CD14-positive monocyte (primary cell): ENCODE measurements around the gene CNTN4. TPM values are rescaled to one million over a fixed set of nuclear protein-coding genes. Genes with fewer than 3 reads are reported as not detected.

Source experiments
- DNase-seq, 3 donors: peaks; one replicate each; pipeline ENCODE4 v3.0.0-alpha.2; 2011 to 2022
- H2AFZ ChIP-seq: 2 replicates; pipeline ENCODE4 v1.6.0; 2012; ENCODE audit warnings: mild to moderate bottlenecking, low read depth, low read length, inconsistent platforms; ENCODE audit not compliant: insufficient read depth, poor library complexity, severe bottlenecking
- H3K27ac ChIP-seq, 2 donors: 1 replicate in 1 of 2; 2 replicates in 1 of 2; pipeline ENCODE4 v1.5.1; 2012 to 2013; ENCODE audit warnings: low read length in 2 of 2, control low read depth in 1 of 2, inconsistent platforms in 1 of 2, low read depth in 1 of 2, mild to moderate bottlenecking in 1 of 2
- H3K27me3 ChIP-seq, 2 donors: one replicate each; pipeline versions ENCODE4 v1.6.0 to v1.6.1; 2011 to 2013; ENCODE audit warnings: low read length in 2 of 2; ENCODE audit not compliant: control insufficient read depth in 2 of 2, insufficient read depth in 2 of 2
- H3K36me3 ChIP-seq, 2 donors: replicated peaks in 1 of 2; 1 replicate in 1 of 2; 2 replicates in 1 of 2; pipeline versions ENCODE4 v1.5.1 to v1.6.1; 2012 to 2013; ENCODE audit warnings: low read length in 2 of 2, control low read depth in 1 of 2, inconsistent platforms in 1 of 2, mild to moderate bottlenecking in 1 of 2; ENCODE audit not compliant: insufficient read depth in 2 of 2, control insufficient read depth in 1 of 2
- H3K4me1 ChIP-seq, 2 donors: 1 replicate in 1 of 2; 2 replicates in 1 of 2; pipeline versions ENCODE4 v1.5.1 to v1.6.1; 2012 to 2013; ENCODE audit warnings: low read length in 2 of 2, control low read depth in 1 of 2, inconsistent platforms in 1 of 2, mild to moderate bottlenecking in 1 of 2, moderate library complexity in 1 of 2; ENCODE audit not compliant: insufficient read depth in 2 of 2, control insufficient read depth in 1 of 2
- H3K4me2 ChIP-seq: replicated peaks from 2 replicates; pipeline ENCODE3; 2012; ENCODE audit warnings: low read length, moderate library complexity, mild to moderate bottlenecking; ENCODE audit not compliant: poor library complexity, severe bottlenecking; ENCODE audit errors: extremely low read depth
- H3K4me3 ChIP-seq, 3 experiments: fragments of 200-600 bp in 1 of 3; sonication (generic) in 1 of 3; replicated peaks in 1 of 3; 1 replicate in 2 of 3; 2 replicates in 1 of 3; pipeline ENCODE4 v1.5.1; 2011 to 2013; ENCODE audit warnings: low read length in 3 of 3, mild to moderate bottlenecking in 3 of 3, control low read depth in 2 of 3, low read depth in 2 of 3, inconsistent platforms in 1 of 3, moderate library complexity in 1 of 3
- H3K79me2 ChIP-seq: 2 replicates; pipeline ENCODE4 v1.6.0; 2012; ENCODE audit warnings: mild to moderate bottlenecking, control low read depth, inconsistent platforms, low read length, moderate library complexity; ENCODE audit not compliant: insufficient read depth
- H3K9ac ChIP-seq: 2 replicates; pipeline ENCODE4 v1.6.0; 2017; ENCODE audit warnings: low read length, mild to moderate bottlenecking; ENCODE audit not compliant: insufficient read depth, poor library complexity, severe bottlenecking
- H3K9me3 ChIP-seq, 2 donors: replicated peaks in 1 of 2; 1 replicate in 1 of 2; 2 replicates in 1 of 2; pipeline versions ENCODE4 v1.5.1 to v1.6.1; 2012 to 2013; ENCODE audit warnings: low read length in 2 of 2, control low read depth in 1 of 2; ENCODE audit not compliant: control insufficient read depth in 1 of 2, insufficient read depth in 1 of 2
- H4K20me1 ChIP-seq: 2 replicates; pipeline ENCODE4 v1.6.0; 2012; ENCODE audit warnings: mild to moderate bottlenecking, low read length, control low read depth, moderate library complexity; ENCODE audit not compliant: insufficient read depth
- H3K27ac Mint-ChIP-seq, 7 donors: one replicate each; pipeline ENCODE4 v1.8.0; 2020; ENCODE audit warnings: mild to moderate bottlenecking in 7 of 7, mixed read lengths in 7 of 7, moderate library complexity in 6 of 7, inconsistent platforms in 2 of 7
- H3K27me3 Mint-ChIP-seq, 3 donors: one replicate each; pipeline ENCODE4 v1.8.0; 2021 to 2022; ENCODE audit warnings: low read depth in 3 of 3, mild to moderate bottlenecking in 3 of 3, mixed read lengths in 3 of 3, moderate library complexity in 3 of 3, inconsistent platforms in 1 of 3
- H3K36me3 Mint-ChIP-seq, 2 donors: one replicate each; pipeline ENCODE4 v1.8.0; 2020; ENCODE audit warnings: mixed read lengths in 2 of 2, inconsistent platforms in 1 of 2, mild to moderate bottlenecking in 1 of 2
- H3K4me1 Mint-ChIP-seq: one replicate; pipeline ENCODE4 v1.8.0; 2020; ENCODE audit warnings: mild to moderate bottlenecking, mixed read lengths
- H3K4me3 Mint-ChIP-seq, 2 donors: one replicate each; pipeline ENCODE4 v1.8.0; 2020; ENCODE audit warnings: mild to moderate bottlenecking in 2 of 2, mixed read lengths in 2 of 2, moderate library complexity in 1 of 2
- H3K9me3 Mint-ChIP-seq, 7 donors: one replicate each; pipeline ENCODE4 v1.8.0; 2020 to 2022; ENCODE audit warnings: mixed read lengths in 7 of 7, mild to moderate bottlenecking in 6 of 7, moderate library complexity in 6 of 7, inconsistent platforms in 2 of 7
- WGBS: methylation state at CpG from one replicate; pipeline ENCODE4 v1.1.5; 2013; ENCODE audit warnings: missing lambda C conversion rate; ENCODE audit not compliant: insufficient coverage; 5-methylcytosine and 5-hydroxymethylcytosine counted together
- intact Hi-C, 2 donors: fragments of 100-400 bp; cut with micrococcal nuclease; formaldehyde crosslinking; loops; one replicate each; pipeline versions ENCODE4 v1.15.0 to v1.15.1; 2023
- polyA plus RNA-seq, 3 donors: library from polyadenylated mRNA; depleted of rRNA in 1 of 3; unstranded in 2 of 3; stranded (reverse) in 1 of 3; fragments of 300-500 nt in 2 of 3; fragments of >200 nt in 1 of 3; fragmentation: Illumina TruSeq in 2 of 3; gene quantifications; 1 replicate in 2 of 3; 2 replicates in 1 of 3; pipeline ENCODE4 v1.2.3, GENCODE V29; 2012 to 2021
- TF ChIP-seq, protein P1 (sequence below): fragments of 200-600 bp; IDR thresholded peaks from one replicate; pipeline ENCODE4 v1.8.0; 2022; ENCODE audit warnings: antibody characterized with exemption, mild to moderate bottlenecking

Gene CNTN4
- polyA plus RNA-seq, 3 donors: not detected

DNA sequence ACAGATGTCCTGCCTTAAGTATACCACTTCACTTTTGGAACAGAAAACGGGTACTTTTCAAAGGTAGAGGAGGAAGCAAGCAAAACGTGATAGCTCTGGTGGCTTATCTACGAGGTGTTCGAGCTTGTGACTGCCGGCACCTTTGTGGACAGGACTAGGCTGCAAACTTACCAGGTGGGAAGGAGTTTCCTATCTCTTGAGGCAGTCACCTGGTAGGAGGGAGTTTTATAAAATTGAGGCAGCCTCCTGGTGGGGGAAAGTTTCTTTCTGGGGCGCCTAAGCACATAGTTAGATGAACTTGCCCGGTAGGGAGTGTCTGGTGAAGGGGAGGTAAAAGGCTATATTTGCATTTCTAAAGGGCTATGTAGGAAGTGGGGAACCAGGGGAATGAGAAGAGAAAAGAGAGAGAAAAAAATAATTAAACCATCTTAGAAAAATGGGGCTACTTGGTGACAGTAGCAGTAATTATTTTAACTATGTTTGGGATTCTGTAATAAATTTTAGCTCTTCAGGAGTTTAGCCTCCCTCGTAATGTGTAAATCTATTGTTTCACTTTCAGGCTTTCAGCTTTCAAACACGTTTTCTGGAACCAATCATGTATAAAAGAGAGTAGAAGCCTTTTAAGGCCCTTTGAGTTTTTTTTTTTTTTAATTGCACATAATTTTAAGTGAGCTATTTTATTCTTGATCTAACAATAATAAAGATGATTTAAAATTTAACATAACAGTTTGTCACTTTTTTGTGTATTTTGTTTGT, 880.5 kb downstream of the CNTN4 start:
- no peak for DNase-seq
- Histone ChIP-seq H3K27me3 (no peaks in the 10 kb centered on the region), H3K4me2 (no peak overlapping the region), H3K4me1 (no peaks in the 10 kb centered on the region), H4K20me1 (no peaks in the 10 kb centered on the region), H3K9ac (no peak overlapping the region), H3K36me3 (no peaks in the 10 kb centered on the region), H3K9me3 (no peaks in the 10 kb centered on the region), H3K27ac (no peak overlapping the region), H3K79me2 (no peaks in the 10 kb centered on the region), H3K4me3 (no peak overlapping the region), H2AFZ (no peak overlapping the region)
- Mint-ChIP-seq H3K4me1 (no peaks in the 10 kb centered on the region), H3K9me3 (peaks cover 0 to 12% (median 3%) of the 10 kb centered on the region in 7 donors), H3K27ac (no peak overlapping the region), H3K27me3 (peaks cover 0 to 2% (median 1%) of the 10 kb centered on the region in 3 donors), H3K36me3 (no peaks in the 10 kb centered on the region), H3K4me3 (no peak overlapping the region)
- TF ChIP-seq, protein P1, sequence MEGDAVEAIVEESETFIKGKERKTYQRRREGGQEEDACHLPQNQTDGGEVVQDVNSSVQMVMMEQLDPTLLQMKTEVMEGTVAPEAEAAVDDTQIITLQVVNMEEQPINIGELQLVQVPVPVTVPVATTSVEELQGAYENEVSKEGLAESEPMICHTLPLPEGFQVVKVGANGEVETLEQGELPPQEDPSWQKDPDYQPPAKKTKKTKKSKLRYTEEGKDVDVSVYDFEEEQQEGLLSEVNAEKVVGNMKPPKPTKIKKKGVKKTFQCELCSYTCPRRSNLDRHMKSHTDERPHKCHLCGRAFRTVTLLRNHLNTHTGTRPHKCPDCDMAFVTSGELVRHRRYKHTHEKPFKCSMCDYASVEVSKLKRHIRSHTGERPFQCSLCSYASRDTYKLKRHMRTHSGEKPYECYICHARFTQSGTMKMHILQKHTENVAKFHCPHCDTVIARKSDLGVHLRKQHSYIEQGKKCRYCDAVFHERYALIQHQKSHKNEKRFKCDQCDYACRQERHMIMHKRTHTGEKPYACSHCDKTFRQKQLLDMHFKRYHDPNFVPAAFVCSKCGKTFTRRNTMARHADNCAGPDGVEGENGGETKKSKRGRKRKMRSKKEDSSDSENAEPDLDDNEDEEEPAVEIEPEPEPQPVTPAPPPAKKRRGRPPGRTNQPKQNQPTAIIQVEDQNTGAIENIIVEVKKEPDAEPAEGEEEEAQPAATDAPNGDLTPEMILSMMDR: no peak
- intact Hi-C loops: no loop called here
- 94% methylated on average over 6 of the region's 9 CpGs for WGBS

DNA sequence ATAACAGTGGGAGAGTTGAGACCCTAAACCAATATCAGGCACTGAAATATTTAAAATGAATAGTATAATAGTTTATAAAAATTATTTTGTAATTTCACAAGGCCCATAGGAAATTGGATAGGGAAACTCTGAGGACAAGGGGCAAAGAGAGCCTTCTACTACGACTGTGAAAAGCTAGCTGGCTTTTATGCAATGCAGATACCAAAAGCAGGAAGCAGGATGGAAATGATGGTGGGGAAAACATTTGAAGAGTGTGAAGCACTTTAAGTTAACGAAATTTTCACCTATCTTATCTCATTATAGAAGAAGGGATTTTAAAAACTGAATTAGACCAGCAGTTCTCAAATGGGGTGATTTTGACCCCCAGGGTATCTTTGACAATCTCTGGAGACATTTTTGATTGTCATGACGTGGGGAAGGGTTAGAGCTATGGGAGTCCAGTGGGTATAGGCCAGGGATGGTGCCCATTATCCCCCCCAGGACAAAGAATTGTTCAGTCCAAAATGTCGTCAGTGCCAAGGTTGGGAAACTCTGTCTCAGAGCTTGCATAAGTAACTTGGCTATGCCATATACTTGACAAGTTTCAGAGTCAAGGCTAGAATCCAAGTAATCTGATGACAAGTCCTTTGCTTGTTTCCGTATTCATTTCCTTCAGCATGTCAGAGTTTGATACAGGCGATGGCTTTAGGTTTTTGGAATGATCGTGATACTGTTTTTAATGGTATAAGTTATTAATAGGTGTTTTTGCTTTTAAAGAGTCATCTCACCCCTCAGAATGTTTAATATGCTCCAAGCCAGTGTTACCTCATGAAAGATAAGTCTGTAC, 885.6 kb downstream of the CNTN4 start:
- Histone ChIP-seq H3K9ac (no peak overlapping the region), H3K36me3 (no peaks in the 10 kb centered on the region), H3K9me3 (no peaks in the 10 kb centered on the region), H3K27ac (no peak overlapping the region), H3K27me3 (no peaks in the 10 kb centered on the region), H4K20me1 (no peaks in the 10 kb centered on the region), H3K4me1 (no peaks in the 10 kb centered on the region), H3K4me3 (no peak overlapping the region), H2AFZ (no peak overlapping the region), H3K4me2 (no peak overlapping the region), H3K79me2 (no peaks in the 10 kb centered on the region)
- Mint-ChIP-seq H3K4me1 (no peaks in the 10 kb centered on the region), H3K36me3 (no peaks in the 10 kb centered on the region), H3K9me3 (peaks cover 0 to 13% (median 3%) of the 10 kb centered on the region in 7 donors), H3K27me3 (peaks cover 0 to 1% (median 0%) of the 10 kb centered on the region in 3 donors), H3K27ac (no peak overlapping the region), H3K4me3 (no peak overlapping the region)
- TF ChIP-seq, protein P1: no peak
- no peak for DNase-seq
- WGBS: 72% methylated on average over 3 of the region's 7 CpGs
- intact Hi-C loops: no loop called here
